Activated CD4-positive, alpha-beta T cell treated with anti-CD3 and anti-CD28 coated beads, Interleukin-10, Interleukin-2, amounts not matched to agents 100 ng/mL and 50 ng/mL, durations not matched to agents 16 hours and 8 hours (primary cell): ENCODE results near the gene ERFL.
"Not testable (repeated sequence)": the region's sequence is repeated elsewhere in the genome, so short reads cannot be mapped to it uniquely, and the experiment has no call there.

ENCODE experiments used
- DNase-seq: peaks from one replicate; pipeline ENCODE4 v3.0.0-alpha.2; 2020

ERFL gene

DNA sequence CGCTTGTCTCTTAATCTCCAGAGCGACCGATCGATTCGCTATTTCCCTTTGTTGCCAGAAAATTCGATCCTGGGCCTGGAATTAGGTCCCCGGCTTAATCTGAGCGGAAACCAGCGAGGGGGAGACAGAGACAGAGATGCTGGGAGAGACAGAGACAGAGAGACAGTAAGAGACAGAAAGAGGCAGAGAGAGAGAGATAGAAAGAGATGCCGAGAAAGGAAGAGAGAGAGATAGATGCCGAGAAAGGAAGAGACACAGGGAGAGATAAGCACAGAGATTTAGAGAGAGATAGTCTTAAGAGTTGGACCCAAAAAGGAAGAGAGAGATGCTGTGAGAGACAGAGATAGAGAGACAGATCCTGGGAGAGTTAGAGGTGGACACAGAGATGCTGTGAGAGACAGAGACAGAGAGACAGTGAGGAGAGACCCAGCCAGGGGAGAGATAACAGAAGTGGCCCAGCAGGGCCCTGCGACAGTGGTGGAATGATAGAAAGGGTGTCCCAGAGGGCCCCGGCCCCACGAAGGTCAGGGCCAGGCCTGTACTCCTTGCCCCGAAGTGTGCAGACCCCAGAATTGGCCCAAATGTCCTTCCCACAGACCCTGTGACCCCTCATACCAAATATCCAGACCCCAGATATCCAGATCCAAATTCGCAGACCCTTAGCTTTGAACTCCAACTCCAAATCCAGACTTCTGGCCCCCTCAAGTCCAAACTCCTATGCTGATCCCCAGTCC is 1.3 kb downstream of the ERFL start:
- no peak for DNase-seq

DNA sequence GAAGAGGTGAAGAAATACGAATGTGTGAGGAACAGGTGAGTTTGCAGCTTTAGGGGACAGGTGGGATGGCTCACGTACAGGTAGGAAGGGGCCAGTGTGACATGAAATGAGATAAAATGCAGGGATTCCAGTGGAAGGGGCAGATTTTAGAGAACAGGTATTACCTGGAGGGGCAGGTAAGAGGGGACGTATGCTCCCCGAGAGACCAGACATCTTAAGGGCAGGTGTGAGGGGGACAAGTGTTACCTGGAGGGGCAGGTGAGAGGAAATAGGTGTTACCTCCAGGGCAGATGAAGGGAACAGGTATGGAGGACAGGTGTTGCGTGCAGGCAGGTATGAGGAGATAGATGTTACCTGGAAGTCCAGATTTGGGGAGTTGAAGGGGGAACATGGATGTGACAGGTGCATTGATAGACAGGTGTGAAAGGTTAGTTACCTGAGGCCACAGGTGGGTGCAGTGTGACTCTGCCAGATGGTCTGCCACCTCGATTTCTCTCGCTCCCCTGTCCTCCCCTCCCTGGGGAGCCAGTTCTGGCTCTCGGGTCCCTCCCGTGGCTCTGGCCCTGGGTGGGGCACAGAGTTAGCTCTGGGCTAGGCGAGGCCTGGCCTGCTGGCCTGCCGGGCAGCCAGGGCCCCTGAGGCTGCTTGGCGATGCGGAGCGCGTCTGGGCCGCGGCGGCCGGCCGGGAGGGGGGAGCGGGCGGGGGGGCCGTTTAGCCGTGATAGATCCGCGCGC is 2.1 kb downstream of the ERFL start:
- DNase-seq = no peak

DNA sequence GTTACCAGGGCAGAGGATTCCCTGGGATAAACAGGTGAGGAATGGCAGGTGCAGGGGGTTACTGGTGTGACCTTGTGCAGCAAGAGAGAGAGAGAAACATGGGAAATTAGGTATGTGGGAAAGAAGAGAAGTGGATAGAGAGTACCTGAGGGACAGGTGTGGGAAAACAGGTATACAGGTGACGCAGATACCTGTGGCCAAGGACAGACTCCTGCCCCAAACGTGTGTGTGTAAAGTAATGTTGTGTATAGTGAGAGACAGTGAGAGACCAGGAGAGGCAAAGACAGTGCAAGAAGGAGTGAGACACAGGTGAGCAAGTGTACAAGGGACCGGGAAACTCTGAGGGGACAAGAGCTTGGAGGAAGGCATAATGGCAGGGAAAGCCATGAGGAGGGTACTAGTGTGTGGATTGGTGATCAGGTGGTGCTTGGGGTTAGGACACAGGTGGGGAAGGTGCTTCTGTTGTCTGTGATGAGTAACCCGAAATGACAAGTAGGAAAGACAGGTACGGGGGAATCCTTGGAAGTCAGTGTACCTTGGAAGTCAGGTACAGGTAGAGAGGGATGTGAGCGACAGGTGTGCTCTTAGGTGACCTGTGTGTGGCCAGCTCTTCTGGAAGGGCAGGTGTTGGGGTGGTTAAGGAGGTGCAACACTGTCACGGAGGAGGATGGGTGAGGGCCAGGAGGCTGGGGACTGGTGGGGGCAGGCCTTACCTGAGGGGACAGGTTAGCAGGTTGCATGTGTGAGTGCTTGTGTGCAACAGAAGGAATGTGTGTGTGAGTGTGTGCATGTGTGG is 2.8 kb downstream of the ERFL start:
- DNase-seq = no peak

DNA sequence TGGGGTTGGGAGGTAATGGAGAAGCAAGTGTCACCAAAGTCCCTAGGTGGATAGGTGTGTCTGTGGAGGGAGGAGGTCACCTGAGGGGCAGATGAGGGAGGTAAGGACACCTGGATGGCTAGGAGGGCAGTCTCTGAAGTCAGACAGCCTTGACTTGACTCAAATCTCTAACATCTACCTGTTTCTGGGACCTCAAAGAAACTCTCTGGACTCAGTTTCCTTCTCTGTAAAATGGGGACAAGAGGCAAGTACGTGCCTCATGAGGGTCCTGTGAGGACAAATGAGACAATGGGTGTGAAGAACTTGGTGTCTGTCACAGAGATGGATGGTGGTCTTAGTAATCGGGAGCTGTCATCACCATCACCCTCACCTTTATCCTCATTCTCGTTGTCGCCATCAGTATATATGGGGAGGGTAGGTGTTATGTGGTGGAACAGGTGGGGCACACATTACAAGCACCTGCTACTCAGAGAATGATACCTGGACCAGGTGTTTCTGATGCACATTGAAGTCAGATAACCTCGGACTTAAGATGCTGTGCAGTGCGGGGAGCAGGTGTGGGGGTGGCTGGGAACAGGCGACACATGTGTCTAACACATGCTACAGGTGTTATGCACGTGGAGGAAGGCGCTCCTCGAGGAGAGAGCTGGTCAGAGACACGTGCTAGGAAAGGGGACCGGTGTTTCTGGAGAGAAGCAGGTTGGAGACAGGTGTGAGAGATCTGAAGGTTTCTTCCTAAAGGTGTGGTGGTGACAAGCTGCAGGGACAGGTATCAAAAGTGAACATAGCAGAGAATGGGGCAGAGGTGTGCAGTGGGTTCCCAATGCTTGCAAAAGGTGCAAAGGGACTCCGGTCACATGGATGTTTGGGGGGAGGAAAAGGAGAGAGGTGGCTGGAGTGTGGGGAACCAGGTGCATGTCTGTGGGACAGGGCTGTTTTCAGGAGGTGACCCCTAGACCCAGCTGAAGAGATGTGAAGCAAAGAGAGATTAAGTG is 3.8 kb downstream of the ERFL start:
- no peak for DNase-seq

DNA sequence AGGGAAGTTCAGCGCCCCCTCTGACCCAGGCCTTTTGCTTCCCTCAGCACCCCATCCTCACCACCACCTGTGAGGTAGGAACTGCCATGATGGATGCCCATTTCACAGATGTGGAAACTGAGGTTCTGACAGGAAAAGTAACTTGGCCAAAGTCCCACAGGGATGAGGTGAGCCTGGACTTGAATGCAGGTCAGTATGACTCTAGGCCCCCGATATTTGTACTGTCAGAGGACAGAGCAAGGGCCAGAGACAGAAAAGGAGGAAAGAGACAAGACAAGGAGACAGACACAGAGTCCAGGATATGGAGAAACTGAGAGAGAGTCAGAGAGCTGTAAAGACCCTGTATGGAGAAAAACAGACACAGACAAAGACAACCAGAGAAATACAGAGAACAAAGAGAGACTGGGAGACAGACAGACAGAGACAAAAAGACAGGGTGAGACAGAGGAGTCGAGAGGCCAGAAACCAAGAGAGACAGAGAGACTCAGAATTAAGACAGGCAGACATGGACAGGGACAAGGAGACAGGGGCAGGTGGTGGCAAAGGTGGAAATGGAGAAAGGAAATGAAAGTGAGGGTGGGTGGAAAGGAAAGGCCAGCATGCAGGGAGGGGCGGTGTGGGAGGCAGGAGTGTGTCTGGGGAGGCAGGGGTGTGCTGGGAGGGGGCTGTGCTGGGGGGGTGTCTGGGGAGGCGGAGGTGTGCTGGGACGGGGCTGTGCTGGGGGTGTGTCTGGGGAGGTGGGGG is 5.0 kb downstream of the ERFL start:
- DNase-seq = no peak

DNA sequence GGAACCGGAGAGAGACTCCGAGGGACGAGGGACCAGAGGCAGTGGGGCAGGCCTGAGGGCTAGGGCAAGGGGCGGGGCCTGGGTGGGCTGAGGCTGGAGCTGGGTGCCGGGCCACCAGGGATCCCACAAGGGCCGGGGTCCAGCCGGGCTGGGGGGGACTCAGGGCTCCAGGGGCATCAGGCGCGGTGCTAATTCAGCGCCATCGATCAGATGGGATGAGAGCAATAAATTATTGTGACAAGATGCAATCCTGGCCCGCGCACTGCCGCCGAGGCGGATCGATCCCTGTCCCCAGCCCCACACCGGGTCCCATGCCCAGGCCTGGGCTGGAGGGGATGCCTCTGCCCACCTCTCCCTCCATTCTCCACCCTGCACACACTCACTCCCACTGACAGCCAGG is 5.7 kb downstream of the ERFL start:
- DNase-seq = no peak

DNA sequence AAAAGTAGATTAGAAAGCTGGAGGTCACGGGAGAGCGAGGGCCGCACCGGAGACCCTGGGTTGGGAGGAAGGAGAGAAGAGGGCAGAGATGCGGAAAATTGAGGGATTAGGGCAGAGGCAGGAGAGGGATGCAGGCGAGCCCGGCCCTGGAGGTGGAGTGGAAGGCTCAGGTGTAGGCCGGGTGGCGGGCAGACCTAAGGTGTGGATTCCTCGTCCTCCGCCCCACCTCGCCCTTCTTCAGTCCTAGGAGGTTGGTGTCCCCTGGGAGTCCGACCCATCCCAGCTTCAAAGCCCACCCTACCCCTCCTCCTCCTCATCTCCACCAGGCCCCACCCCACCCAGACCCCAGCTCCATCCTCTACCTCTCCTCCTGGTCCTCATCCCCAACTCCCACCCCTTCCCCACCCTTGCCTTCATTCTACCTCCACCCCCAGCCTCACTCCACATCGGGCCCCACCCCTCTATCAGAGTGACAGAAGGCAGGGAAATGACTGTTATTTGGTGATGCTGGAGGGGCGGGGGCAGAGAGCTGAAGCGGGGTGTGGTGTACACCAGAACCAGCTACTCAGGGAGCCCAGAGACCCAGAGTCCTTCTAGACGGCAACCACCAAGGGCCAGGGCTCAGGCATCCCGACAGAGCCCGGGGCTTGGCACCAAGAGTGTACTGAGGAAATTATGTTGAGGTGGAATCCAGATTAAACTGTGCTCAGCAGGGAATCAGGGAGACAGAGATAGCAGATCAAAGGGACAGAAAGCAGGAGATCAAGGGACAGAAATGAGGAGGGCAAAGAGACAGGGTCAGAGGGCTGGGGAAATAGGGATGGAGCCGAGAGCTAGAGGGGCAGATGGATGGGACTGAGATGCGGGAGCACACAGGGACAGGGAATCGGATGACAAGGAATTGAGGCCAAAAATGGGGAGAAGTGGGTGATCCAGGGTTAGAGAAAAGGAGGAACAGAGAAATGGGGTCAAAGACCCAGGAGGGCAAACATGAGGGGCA is 6.4 kb downstream of the ERFL start:
- no peak for DNase-seq

DNA sequence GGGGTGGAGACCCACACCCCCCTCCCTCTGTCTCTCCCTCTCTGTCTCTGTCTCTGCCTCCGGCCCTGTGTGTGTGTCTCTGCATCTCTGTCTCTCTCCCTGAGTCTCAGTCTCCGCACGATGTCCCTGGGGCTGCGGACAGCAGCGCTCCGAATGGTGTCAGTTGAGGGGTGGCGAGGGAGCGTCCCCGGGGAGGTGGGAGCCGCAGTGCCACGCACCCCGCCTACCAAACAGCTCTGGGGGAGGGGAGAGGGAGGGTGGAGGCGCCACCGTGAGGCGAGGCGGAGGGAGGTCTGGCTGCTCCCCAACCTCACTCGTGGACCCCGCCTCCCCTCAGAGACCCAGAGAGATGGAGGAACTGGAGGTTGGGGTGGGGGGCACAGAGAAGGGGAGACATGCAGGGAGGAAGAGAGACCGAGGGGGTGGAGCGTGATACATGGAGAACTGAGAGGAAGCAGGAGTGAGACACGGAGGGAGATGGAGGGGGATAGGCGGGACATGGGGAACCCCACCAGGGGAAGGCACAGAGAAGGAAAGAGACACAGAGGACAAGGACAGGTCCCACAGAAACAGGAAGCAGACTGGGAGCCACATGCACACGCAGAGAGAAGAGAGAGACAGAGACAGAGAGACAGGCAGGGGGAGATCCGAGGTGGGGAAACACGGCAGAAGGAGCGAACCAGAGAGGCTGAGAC is 7.2 kb downstream of the ERFL start:
- no peak for DNase-seq

DNA sequence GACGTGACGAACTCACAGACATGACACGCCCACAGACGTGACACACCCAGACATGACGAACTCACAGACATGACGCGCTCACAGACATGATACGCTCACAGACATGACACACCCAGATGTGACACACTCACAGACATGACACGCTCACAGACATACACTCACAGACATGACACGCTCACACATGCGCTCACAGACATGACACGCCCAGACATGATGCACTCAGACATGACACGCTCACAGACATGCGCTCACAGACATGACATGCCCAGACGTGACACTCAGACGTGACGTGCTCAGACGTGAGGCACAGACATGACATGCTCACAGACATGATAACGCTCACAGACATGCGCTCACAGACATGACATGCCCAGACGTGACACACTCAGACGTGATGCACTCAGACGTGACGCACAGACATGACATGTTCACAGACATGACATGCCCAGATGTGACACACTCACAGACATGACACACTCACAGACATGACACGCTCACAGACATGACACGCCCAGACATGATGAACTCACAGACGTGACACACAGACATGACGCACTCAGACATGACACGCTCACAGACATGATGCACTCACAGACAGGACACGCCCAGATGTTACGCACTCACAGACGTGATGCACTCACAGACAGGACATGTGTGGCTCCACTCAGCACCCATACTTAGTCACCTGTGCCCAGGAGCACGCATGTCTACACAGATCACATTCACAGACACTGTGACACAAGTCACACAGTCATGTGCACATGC is 8.1 kb downstream of the ERFL start:
- DNase-seq = no peak

DNA sequence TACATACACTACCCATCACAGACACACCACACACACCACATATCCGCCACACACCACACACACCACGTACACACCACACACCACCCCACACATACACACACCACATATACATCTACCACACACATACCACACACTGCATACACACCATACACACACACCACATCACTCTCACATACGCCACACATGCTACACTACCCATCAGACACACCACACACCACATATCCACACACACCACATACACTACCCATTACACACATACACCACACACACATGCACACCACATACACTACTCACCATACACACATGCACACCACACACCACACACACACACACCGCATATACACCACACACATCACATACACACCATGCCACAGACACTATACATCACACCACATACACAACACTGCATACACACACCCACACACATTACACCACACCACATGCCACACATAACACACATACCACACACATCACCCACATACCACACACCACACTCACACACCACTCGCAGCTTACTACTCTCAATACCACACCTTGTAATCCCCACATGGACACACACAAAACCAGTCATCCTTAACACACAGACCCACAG is 9.5 kb downstream of the ERFL start:
- DNase-seq = no peak

DNA sequence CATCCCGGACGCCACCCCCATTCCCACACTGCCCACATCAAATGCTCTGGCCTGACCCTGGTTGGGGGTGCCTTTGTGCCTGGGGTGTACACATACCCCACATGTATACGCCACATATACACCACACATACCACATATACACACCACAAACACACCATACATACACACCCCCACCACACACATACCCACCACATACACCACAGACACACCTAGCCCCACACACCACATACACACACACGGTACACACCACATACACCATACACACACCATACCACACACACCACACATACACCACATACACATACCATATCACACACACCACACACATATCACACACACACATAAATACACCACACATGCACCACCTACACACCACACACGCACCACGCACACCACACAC is 10.2 kb downstream of the ERFL start:
- no peak for DNase-seq

DNA sequence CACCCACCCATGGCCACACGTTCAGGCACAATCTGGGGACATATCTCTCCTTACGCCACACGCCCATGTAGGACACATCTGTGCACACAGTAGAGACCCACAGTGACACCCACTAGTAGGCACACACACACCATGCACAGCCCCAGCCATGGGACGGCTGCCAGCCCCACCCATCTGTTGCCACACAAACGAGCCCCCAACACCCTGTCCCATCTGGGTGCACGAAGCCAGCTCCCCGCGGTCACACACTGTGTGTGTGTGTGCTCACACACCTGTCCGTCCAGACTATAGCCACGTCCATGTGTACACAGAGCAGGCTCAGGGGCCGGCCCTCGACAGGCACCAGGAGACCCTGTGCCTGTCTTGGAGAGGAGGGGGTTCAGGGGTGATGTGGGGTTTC is 10.6 kb downstream of the ERFL start:
- no peak for DNase-seq

DNA sequence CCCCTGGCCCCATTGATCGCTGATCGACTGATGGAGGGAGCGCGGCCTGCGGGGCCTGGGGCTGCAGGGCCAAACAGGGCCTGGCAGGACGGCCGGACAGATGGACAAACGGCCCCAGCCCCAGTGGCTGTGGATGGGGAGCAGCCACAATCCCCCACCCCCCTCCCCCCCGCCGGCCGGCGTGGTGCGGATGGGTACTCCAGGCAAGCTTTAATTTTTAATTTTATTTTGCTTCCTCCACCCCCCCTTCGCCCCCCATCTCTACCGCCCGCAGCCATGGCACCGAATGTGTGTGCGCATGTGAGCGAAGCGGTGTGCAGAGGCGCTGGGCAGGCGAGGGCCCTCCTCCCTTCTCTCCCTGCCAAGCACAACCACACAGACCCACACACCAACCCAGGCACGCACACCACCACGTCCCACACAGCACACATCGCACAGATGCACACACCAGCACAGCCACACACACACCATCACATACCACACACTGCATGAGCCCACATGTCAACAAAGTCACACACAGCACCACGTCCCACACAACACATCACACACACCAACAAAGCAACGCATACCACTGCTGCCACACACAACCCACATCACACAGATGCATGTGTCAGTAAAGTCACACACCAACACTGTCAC is 12.4 kb downstream of the ERFL start:
- no peak for DNase-seq

DNA sequence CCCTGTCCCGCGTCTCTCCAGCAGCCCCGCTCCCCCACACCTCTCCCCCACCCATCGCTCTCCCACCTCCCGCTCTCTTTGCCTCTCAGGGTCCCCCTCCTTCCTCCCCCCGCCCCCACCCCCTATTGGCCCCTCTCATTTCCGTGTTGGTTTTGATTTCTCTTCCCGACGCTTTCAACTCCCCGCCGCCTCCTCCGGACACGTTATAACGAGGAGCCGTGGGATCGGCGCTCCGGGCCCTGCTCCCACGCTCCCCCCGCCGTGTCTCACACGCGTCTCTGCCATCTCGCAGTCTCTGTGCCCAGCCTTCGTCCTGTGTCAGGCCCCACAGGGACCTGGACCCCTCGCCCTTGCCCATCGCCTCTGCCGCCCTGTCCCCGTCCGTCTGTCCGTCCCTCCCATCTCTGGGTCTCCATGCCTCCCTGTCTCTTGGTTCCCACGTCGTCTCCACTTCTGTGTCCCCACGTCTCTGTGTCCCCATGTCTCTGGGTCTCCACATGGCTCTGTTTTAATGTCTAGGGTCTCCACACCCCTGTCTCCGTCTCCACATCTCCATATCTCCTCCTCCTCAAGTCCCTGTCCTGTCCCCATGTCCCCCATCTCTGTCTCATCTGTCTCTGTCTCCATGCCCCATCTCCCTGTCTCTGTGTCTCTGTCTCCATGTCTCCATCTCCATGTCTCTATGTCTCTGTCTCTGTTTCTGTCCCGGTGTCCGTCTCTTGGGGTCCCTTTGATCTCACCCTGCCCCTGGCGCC is 13.1 kb downstream of the ERFL start:
- no peak for DNase-seq

DNA sequence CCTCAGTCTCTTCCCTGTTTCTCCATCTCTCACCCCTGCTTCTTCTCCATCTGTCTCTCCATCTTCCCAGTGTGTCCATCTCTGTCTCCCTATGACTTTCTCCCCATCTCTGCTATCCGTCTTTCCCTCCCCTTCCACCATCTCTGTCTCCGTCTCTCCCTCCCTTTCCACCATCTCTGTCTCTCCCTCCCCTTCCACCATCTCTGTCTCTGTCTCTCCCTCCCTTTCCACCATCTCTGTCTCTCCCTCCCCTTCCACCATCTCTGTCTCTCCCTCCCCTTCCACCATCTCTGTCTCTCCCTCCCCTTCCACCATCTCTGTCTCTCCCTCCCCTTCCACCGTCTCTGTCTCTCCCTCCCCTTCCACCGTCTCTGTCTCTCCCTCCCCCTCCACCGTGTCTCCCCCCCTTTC is 13.8 kb downstream of the ERFL start:
- not testable (repeated sequence) for DNase-seq

DNA sequence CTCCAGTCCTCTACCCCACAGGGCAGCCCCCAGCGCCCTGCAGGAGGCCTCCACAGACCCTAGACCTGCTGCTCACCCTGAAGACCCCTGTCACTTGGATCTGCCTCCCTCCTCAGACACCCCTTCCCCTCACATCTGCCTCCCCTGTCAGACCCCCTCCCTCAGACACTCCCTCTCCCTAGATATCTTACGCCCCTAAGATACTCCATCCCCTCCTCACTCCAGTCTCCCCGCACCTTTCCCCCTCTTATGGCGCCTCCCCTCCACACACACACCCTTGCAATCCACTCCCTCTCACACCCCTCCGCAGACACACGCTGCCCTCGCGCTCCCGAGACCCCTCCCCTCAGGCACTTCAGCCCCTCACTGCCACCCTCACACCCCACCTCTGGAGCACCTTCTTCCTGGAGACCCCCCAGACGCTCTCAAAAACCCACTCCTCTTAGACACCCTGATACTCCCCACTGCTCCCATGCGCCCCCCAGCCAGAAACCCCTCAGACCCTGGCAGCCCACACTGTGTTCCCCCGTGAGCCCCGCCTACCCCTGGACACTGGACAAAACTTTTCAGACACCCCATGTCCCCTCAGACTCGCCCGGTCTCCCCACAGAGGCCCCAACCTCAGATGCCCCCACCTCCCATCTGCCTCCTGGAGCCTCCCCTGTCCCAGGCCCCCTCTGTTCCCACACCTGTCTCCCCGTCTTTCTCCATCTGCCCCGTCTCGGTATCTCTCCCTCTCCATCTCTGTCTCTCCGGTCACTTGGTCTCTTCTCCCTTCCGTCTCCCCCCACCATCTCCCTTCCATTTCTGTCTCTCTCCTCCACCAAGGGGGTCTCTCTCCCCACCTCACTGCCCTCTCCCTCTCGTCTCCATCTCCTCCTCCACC is 14.5 kb downstream of the ERFL start:
- no peak for DNase-seq
